Upper lobe of right lung (tissue), 1 donor: ENCODE results near the gene SMIM38. TPM values are rescaled to one million over a fixed set of nuclear protein-coding genes. Genes with fewer than 3 reads are reported as not detected.

Experiments used
- ATAC-seq: fragments of 200-7000 bp; cut with Tn5 transposase; one replicate; pipeline ENCODE4 v1.9.1; 2020; ENCODE audit warnings: mild to moderate bottlenecking, moderate library complexity
- DNase-seq: peaks from one replicate; pipeline ENCODE4 v3.0.0-alpha.2; 2020
- H3K27ac ChIP-seq: fragments of 200-600 bp; one replicate; pipeline ENCODE4 v1.8.0; 2022
- H3K27me3 ChIP-seq: fragments of 200-600 bp; one replicate; pipeline ENCODE4 v1.8.0; 2022; ENCODE audit warnings: mild to moderate bottlenecking
- H3K36me3 ChIP-seq: fragments of 200-600 bp; one replicate; pipeline ENCODE4 v1.8.0; 2022
- H3K4me1 ChIP-seq: fragments of 200-600 bp; one replicate; pipeline ENCODE4 v1.8.0; 2022
- H3K4me3 ChIP-seq: fragments of 200-600 bp; one replicate; pipeline ENCODE4 v1.8.0; 2022; ENCODE audit warnings: mild to moderate bottlenecking
- H3K9me3 ChIP-seq: fragments of 200-600 bp; one replicate; pipeline ENCODE4 v1.8.0; 2022
- CTCF ChIP-seq: fragments of 200-600 bp; IDR thresholded peaks from one replicate; pipeline ENCODE4 v1.8.0; 2022; ENCODE audit warnings: antibody characterized with exemption
- intact Hi-C: fragments of 100-400 bp; cut with DNase I; formaldehyde crosslinking; loops from one replicate; pipeline ENCODE4 v1.11.0; 2022
- total RNA-seq: library from RNA; stranded (reverse); fragmentation: NEBNext Ultra II Directional; extraction: Animal tissue kit (Norgen Biotek cat#: 25700); gene quantifications from one replicate; pipeline ENCODE4 v1.2.1, GENCODE V29; 2021
- donor health status: DM: no; HTN: yes; CAD: no; lungs with severe emphysema.

The SMIM38 gene
- total RNA-seq, 1 donor from 2014 or later = not detected

GRCh38 chr11:69202511-69203221 lies 46.9 kb downstream of the SMIM38 start:
- Histone ChIP-seq H3K27ac (no peak overlapping the region), H3K4me1 (no peaks in the 10 kb centered on the region), H3K4me3 (no peak overlapping the region), H3K27me3 (no peaks in the 10 kb centered on the region), H3K9me3 (no peaks in the 10 kb centered on the region), H3K36me3 (no peaks in the 10 kb centered on the region)
- no peak for ATAC-seq
- intact Hi-C loops = no loop called here
- no peak for TF ChIP-seq CTCF
- peak; percentile 54 for DNase-seq

DNA sequence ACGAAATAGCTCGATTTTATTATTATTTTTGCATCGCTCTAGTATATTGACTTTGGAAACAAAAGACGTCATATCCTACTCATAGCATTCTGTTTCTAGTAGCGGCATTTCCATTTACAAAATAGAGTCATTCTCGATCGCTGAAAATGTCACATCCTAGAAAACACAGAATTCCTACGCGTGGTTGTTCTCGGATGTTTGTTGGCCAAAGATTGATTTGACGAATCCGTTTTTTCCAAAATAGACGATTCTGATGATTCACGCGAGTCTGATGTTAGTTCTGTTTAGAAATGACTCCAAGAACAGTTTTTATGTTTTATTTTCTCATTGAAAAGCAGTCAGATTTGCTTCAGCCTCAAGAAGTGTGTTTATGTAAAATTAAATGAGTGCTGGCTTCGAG lies 47.6 kb downstream of the SMIM38 start:
- ATAC-seq = no peak
- intact Hi-C loops = no loop called here
- H3K4me1 ChIP-seq = no peaks in the 10 kb centered on the region
- no peak for DNase-seq
- no peaks in the 10 kb centered on the region for H3K27me3 ChIP-seq
- no peaks in the 10 kb centered on the region for H3K36me3 ChIP-seq
- H3K4me3 ChIP-seq = no peak overlapping the region
- H3K9me3 ChIP-seq = no peaks in the 10 kb centered on the region
- H3K27ac ChIP-seq = no peak overlapping the region
- no peak for TF ChIP-seq CTCF

DNA sequence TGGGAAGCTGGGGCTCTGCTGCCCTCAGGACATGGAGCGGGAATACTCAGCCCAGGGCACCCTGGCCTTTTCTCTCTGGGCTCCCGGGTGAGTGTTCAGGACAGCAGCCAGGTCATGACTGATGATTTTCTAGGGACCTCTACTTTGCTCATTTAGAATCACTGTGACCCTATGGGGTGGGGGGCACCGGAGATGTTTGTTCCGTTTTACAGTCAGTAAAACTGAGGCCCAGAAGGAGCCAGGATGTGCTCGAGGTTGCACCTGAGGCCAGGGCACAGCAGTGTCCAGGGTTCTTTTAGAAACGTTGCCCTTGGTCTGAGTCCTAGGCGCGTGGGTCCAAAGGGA lies 48.1 kb downstream of the SMIM38 start:
- no peak for ATAC-seq
- intact Hi-C loops = no loop called here
- Histone ChIP-seq H3K36me3 (no peaks in the 10 kb centered on the region), H3K4me3 (no peak overlapping the region), H3K9me3 (no peaks in the 10 kb centered on the region), H3K4me1 (no peaks in the 10 kb centered on the region), H3K27ac (no peak overlapping the region), H3K27me3 (no peaks in the 10 kb centered on the region)
- no peak for TF ChIP-seq CTCF
- no peak for DNase-seq

DNA sequence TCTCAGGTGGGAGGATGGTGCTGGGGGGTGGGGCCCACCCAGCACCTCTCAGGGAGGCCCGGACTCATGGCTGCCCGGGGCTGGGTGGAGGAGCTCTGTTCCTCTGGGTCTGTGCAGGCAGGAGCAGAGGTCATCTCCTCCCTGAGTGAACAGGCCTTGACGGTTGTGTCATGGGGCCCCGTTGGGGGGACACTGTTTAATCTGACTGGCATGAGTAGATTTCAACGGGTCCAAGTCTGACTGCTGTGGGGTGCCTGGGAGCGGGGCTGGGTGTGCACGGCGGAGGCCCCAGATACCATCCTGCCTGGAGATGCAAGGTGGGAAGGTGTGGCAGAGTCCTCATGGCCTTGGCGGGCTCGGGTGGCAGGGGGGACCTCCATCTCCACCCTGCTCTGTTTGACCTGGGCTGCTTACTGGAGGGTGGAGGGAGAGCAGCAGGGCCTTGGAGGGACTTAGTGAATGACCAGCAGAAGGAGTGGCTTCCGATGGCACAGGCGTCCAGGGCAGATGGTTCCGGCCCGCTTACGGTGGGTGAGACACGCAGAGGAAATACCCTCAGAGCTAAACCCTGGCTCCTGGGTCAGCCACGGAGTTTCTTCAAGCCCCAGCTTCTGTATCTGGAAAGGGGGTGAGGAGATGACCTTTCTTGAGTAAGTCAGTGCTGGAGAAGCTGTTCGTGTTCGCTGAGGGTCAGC lies 48.7 kb downstream of the SMIM38 start:
- DNase-seq (peak; percentile 43), ATAC-seq (no peak)
- Histone ChIP-seq H3K36me3 (no peaks in the 10 kb centered on the region), H3K9me3 (no peaks in the 10 kb centered on the region), H3K27me3 (no peaks in the 10 kb centered on the region), H3K4me1 (no peaks in the 10 kb centered on the region), H3K4me3 (no peak overlapping the region), H3K27ac (no peak overlapping the region)
- intact Hi-C loops = no loop called here
- no peak for TF ChIP-seq CTCF

DNA sequence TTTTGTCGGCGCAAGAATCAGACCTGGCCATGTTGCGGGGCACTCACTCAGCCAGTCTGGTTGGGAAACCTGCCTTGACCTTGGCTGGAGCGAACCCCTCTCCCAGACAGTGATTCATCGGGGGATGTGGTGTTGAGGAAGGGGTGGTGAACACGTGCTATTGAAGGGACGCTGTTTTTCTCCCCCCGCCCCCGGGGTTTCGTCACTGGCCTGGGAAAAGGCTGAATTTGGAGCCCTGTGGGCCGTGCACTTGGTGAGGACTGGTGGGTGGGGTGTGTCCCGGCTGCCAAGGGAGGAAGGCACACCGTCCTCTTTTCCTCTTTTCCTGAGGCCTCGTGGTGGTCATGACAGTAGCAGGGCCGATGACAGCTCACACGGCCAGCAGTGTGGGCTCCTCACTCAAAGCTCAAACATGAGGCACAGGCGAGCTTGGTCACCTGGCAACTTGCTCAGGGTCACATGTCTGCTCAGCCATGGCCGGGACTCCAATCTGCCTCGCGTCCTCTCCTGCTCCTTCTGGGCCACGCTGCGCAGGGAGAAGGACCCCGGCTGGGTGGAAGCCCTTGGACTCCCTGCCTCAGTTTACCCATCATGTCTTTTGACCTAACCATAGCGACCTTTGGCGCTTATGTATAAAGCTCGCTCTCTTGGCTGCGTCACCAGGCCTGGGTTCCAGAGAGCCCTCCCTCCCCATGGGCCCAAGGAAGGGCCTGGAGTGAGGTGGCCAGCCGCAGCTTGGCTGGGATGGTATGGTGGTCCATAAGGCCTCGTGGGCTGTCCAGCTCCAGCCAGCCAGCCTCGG lies 49.4 kb downstream of the SMIM38 start:
- DNase-seq = peak; percentile 44
- no peaks in the 10 kb centered on the region for H3K36me3 ChIP-seq
- intact Hi-C loops = no loop called here

More for the DNA sequence above, 49.4 kb downstream of the SMIM38 start:
- H3K27ac ChIP-seq = no peak overlapping the region
- H3K4me3 ChIP-seq = no peak overlapping the region
- ATAC-seq = no peak
- H3K9me3 ChIP-seq = no peaks in the 10 kb centered on the region
- no peaks in the 10 kb centered on the region for H3K27me3 ChIP-seq
- no peaks in the 10 kb centered on the region for H3K4me1 ChIP-seq
- no peak for TF ChIP-seq CTCF

Other genes with a start within 250 kb of the SMIM38 start
- not detected for gene MRGPRD, start 174.9 kb upstream of the SMIM38 start, total RNA-seq
- 13.2 TPM for gene MRGPRF, start 142.7 kb upstream of the SMIM38 start, total RNA-seq
- 16.6 TPM for gene TPCN2, start 107.0 kb upstream of the SMIM38 start, total RNA-seq
- 0.23 TPM for gene MYEOV, start 138.2 kb downstream of the SMIM38 start, total RNA-seq